Right renal pelvis (tissue), 4 donors: ENCODE data around the gene GPR180. TPM values are rescaled to one million over a fixed set of nuclear protein-coding genes. Genes with fewer than 3 reads are reported as not detected.

Source experiments
- DNase-seq, 4 donors: peaks; one replicate each; pipeline ENCODE4 v3.0.0-alpha.2; 2013; ENCODE audit warnings: low read depth in 4 of 4, low spot score in 3 of 4, missing footprints in 1 of 4
- polyA plus RNA-seq, 4 donors: library from polyadenylated mRNA; unstranded; fragments of 120-200 nt; gene quantifications; one replicate each; pipeline ENCODE4 v1.2.1, GENCODE V29; 2013; ENCODE audit not compliant: insufficient read length in 4 of 4

Gene GPR180
- polyA plus RNA-seq = 10 to 100 TPM in 1 of 4 donors, 1 to 10 TPM in 3; 7.3 to 11.1 (median 9.1) TPM

- DNase-seq = peak; percentile 94 to 98 (median 96)
Measured at GRCh38 chr13:94601446-94602431, at the start of gene GPR180. Gene GPR180, plus strand, starts transcription at chr13:94601857. Its CDS starts 71 bp downstream, at chr13:94601928.

- DNase-seq = no peak
Measured at GRCh38 chr13:94552095-94552494, 49.6 kb upstream of the GPR180 start.

GRCh38 chr13:94553766-94554165 is 47.9 kb upstream of the GPR180 start:
- DNase-seq = no peak

- no peak for DNase-seq
Measured at GRCh38 chr13:94556041-94556440, 45.6 kb upstream of the GPR180 start.

GRCh38 chr13:94556621-94557020 is 45.0 kb upstream of the GPR180 start:
- DNase-seq = no peak

GRCh38 chr13:94557684-94558235 is 43.9 kb upstream of the GPR180 start:
- DNase-seq = no peak

GRCh38 chr13:94558716-94559115 is 42.9 kb upstream of the GPR180 start:
- DNase-seq = no peak

- no peak for DNase-seq
Measured at GRCh38 chr13:94559222-94559795, 42.3 kb upstream of the GPR180 start.

GRCh38 chr13:94560116-94560515 is 41.5 kb upstream of the GPR180 start:
- no peak for DNase-seq

GRCh38 chr13:94561126-94561525 is 40.5 kb upstream of the GPR180 start:
- no peak for DNase-seq

GRCh38 chr13:94567581-94567980 is 34.1 kb upstream of the GPR180 start:
- DNase-seq = no peak

- DNase-seq = no peak
Measured at GRCh38 chr13:94568443-94568842, 33.2 kb upstream of the GPR180 start.

- no peak for DNase-seq
Measured at GRCh38 chr13:94569615-94570014, 32.0 kb upstream of the GPR180 start.

GRCh38 chr13:94579063-94579462 is 22.6 kb upstream of the GPR180 start:
- DNase-seq = no peak

- no peak for DNase-seq
Measured at GRCh38 chr13:94583926-94584325, 17.7 kb upstream of the GPR180 start.

GRCh38 chr13:94585543-94586101 is 16.0 kb upstream of the GPR180 start:
- no peak for DNase-seq

GRCh38 chr13:94586371-94586770 is 15.3 kb upstream of the GPR180 start:
- no peak for DNase-seq

GRCh38 chr13:94588541-94588940 is 13.1 kb upstream of the GPR180 start:
- DNase-seq = no peak

GRCh38 chr13:94590744-94591143 is 10.9 kb upstream of the GPR180 start:
- no peak for DNase-seq

- DNase-seq = peak in 1 of 4 donors; percentile 16
Measured at GRCh38 chr13:94595001-94595949, 6.4 kb upstream of the GPR180 start.
